ENCODE data around the gene BEND6.
A peak's percentile ranks its signal among the peaks of the same experiment; 100 is the strongest.
"Not testable (repeated sequence)": the region's sequence is repeated elsewhere in the genome, so short reads cannot be mapped to it uniquely, and the experiment has no call there.

BEND6 gene

DNA sequence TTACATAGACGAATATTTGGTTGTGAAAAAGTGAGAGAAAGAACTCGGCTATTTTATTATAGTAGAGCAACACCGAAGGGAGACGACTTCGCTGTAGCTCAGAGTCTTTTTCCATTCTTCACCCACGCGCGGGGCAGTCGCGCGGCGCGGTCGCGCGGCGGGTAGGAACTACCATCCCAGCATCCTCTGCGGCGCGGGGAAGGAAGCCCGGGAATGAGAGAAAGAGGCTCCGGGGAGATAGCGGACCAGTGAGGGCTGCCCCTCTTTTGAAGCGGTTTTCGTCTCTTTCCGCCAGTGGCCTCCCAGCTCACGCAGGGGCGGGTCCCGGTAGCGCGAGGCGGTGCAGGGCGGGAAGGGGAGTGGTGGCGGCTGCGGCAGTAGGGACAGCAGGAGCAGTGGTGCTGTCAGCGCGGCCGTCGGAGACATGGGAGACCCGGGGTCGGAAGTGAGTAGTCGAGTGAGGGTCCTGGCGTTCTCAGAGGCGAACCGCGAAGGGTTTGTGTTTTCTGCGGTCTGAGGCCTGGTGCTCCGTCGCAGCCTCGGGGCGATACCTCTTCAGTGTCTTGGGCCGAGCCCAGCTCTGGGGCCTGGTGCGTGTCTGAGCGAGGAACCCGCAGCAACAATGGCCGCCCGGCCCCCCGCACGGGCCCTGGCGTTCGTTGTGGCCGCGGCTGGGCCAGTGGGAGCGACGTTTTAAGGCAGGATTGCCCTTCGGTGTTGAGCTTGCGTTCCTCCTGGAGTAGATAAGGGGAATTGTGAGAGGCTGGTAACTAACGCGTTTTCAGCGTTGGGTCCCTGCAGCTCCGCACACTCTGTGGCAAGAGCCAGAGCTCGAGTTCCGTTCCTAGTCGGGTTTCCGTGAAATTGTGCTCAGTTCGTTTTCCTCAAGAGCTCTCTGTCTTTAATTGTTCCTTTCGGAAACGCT, 91.7 kb downstream of the BEND6 start, which contains the start of gene KIAA1586:
KIAA1586 (plus strand) TSS at position 362 of the 925 bp plus-strand sequence; CDS start at position 425, 63 bp downstream.
- FAIRE-seq, result peak; percentile 69
- DNase-seq (ENCODE audit: insufficient read length, low spot score), result peak; percentile 91
- TF ChIP-seq POLR2A (IDR thresholded peaks at IDR 0.05; ENCODE audit: low read depth, low read length), result peak; percentile 89

DNA sequence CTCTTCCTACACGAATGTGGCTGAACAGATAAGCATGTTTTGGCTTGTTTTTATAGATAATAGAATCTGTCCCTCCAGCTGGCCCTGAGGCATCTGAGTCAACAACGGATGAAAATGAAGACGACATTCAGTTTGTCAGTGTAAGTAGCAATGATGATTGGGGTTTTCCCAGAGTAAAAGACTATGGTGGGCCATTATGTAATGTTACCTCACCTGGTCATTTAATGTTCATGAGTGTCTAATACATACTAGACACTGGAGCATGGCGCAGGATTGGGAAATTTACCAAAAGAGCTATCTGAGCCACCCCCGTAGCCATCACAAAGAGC, 92.3 kb downstream of the BEND6 start:
- not testable (repeated sequence) for FAIRE-seq; DNase-seq (ENCODE audit: insufficient read length, low spot score)

DNA sequence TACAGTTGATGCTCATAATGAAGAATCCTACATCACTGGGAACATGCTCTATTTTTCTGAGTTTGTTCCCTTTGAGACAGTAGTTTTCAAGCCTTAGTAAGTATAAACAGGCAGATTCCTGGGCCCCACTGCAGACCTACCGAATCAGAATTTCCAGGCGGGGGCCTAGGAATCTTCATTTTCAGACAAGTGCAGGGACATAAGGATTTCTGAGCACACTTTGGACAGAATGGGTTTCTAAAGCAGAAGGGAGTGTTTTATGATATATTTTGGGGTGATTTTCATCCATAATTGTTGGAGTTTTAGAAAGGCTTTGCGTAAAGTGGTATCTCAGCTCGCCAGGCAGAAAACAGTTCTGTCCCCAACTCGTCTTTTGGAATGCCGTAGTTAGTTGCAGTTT, 93.0 kb downstream of the BEND6 start:
- DNase-seq (ENCODE audit: insufficient read length, low spot score); FAIRE-seq: not testable (repeated sequence)

DNA sequence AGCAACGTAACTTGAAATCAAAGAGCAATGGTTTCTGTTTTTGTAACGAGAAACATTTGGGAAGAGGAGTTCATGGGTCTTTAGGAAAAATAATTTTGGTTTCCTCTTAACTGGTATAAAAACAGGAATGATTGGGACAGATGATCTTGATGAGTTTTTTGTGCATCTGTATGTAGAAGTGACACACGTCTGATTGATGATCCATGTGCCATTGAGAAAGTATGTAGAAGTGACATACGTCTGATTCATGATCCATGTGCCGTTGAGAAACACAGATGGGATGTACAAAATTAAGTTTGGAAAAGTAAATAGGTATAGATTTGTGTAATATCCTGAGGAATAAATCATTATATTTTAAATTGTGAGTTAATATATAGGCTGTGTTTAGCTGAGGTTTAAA, 93.7 kb downstream of the BEND6 start:
- FAIRE-seq, result no peak
- no peak for DNase-seq (ENCODE audit: insufficient read length, low spot score)

DNA sequence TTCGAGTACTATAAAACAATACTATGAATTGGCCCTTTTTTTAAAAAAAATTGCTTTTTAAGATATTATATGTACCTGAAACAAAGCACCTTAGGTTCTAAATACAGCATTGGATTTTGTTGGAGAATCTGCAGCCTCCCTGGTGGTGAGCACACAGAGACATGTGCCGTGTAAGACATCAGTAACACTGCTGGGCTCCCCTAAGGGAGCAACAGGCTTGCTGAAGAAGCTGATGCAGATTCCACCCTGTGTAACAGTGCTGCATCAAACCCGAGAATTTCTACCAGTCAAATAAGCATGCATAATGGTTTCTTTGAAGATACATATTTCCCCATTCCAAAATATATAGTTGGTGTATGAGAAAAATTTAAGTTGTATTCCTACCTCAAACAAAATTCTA, 108.9 kb downstream of the BEND6 start:
- TF ChIP-seq POLR2A (IDR thresholded peaks at IDR 0.05; ENCODE audit: low read depth, low read length), result no peak
- no peak for FAIRE-seq
- DNase-seq (ENCODE audit: insufficient read length, low spot score), result no peak

More for the DNA sequence above, 93.7 kb downstream of the BEND6 start:
- no peak for TF ChIP-seq POLR2A (IDR thresholded peaks at IDR 0.05; ENCODE audit: low read depth, low read length)

DNA sequence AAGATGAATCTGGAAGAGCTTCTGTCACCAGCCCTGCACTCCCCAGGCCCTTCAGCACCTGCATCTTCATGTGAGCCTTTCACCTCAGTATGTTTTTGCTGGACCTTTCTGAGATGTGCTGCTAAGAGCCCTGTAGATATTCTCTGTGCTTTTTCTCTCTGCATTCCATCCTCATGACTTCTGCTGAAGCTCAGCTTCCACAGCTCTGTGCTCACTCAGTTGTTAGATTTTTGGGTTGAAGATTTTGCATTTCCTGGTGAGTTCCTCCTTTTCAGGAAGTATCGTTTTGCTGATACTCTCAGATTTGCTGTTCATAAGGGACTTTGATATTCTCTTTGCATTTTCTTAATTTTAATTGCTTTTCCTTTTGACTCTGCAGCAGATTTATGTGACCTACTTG, 109.9 kb downstream of the BEND6 start:
- no peak for TF ChIP-seq POLR2A (IDR thresholded peaks at IDR 0.05; ENCODE audit: low read depth, low read length)
- FAIRE-seq (no peak), DNase-seq (ENCODE audit: insufficient read length, low spot score) (no peak)

DNA sequence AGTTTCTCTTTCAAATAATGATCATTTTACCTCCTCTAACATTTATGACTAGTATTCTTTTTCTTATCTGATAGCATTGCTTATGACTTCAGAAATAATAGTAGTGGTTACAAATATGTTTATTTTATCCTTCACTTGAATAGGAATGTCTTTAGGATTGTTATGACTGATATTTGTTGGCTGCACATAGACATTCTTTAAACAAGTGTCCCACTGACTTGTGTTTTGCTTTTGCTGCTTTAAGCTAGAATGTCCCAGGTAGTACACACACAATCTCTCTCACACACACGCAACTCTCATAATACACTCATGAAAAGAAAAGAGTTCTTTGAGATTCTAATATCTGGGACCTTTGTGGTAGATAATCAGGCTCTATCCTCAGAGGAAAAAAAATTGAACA, 113.2 kb downstream of the BEND6 start:
- TF ChIP-seq POLR2A (IDR thresholded peaks at IDR 0.05; ENCODE audit: low read depth, low read length), result no peak
- FAIRE-seq (no peak), DNase-seq (ENCODE audit: insufficient read length, low spot score) (no peak)

DNA sequence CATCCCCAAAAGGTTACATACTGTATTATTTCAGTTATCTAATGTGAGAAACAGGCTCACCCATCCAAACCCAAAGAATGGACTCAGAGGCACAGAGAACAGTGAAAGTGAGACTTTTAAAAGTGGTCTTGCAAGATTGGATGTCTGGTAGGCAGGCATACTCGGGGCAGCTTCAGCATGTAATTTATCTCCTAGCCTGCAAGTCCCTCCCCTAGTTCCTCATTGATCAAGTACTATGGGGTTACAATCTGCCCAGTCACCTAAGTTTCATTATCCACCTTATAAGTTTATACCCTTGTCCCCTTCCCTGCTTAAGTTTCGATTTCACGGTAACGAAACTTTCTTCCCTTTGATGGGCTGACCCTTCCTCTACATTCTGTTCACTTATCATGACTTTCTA, 114.3 kb downstream of the BEND6 start:
- DNase-seq (ENCODE audit: insufficient read length, low spot score), result no peak
- FAIRE-seq, result no peak
- no peak for TF ChIP-seq POLR2A (IDR thresholded peaks at IDR 0.05; ENCODE audit: low read depth, low read length)

DNA sequence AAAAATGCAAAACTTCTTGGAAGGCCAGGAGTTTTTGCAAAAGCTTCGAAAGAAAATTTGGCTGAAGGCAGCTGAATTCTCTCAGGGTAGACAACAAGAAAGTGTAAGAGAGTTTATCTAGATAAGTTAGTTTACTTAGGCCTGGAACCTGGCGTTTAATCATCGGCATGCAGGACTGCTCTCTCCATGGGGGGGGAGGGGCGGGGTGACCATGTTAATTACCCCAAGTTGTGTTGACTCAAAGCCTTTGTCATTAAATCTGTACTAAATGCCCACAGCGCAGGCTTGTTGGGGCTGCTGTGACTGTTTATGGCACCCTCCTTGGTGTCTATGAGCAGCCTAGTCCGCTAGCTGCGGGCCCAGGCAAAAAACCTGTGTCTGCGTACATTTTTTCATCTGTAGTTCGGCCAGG, 115.0 kb downstream of the BEND6 start:
- DNase-seq (ENCODE audit: insufficient read length, low spot score), result no peak
- no peak for TF ChIP-seq POLR2A (IDR thresholded peaks at IDR 0.05; ENCODE audit: low read depth, low read length)
- no peak for FAIRE-seq

DNA sequence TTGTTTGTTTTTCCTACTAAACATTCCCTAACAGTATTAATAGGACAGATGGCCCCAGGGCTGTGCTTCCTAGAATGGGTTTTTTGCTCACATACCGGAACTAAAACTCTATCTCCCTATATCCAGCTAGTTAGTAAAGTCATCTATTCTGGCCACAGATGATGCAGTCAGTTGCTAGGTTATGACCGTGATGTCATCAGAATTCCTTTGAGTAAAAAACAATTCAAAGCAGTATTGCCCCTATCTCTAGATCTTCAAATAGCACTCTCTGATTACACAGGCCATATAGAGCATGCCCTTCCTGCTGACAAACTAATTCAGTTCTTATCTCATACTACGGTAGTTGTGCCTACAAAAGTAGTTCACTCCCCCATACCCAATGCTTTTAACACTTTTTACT, 117.2 kb downstream of the BEND6 start:
- no peak for TF ChIP-seq POLR2A (IDR thresholded peaks at IDR 0.05; ENCODE audit: low read depth, low read length)
- DNase-seq (ENCODE audit: insufficient read length, low spot score), result no peak
- FAIRE-seq, result no peak

DNA sequence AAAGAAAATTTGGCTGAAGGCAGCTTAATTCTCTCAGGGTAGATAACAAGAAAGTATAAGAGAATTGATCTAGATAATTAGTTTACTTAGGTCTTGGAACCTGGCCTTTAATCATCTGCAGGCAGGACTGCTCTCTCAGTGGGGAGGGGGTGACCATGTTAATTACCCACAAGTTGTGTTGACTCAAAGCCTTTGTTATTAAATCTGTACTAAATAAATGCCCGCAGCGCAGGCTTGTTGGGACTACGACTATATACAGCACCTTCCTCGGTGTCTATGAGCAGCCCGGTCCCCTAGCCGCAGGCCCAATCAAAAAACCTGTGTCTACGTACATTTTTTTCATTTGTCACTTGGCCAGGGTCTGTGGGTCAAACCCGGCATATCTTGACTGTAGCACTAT, 119.5 kb downstream of the BEND6 start:
- DNase-seq (ENCODE audit: insufficient read length, low spot score), result no peak
- no peak for TF ChIP-seq POLR2A (IDR thresholded peaks at IDR 0.05; ENCODE audit: low read depth, low read length)
- no peak for FAIRE-seq

DNA sequence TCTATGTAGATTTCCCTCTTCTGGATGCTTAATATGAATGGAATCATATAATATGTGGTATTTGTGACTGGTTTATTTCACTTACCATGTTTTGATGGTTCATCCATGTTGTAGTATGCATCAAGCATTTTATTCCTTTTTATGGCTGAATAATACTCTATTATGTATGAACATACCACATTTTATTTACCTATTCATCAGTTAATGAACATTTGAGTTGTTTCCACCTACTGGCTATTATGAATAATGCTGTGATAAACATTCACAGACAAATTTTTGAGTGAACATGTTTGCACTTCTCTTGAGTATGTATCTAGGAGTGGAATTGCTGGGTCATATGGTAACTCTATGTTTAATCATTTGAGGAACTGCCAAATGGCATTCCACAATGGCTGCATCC, 120.2 kb downstream of the BEND6 start:
- FAIRE-seq (no peak), DNase-seq (ENCODE audit: insufficient read length, low spot score) (no peak)
- no peak for TF ChIP-seq POLR2A (IDR thresholded peaks at IDR 0.05; ENCODE audit: low read depth, low read length)

All from H54 (cell line).